CD4-positive, CD25-positive, alpha-beta regulatory T cell (primary cell): ENCODE data around the gene CYP2W1. TPM values are rescaled to one million over a fixed set of nuclear protein-coding genes. Genes with fewer than 3 reads are reported as not detected.

Experiments used
- ATAC-seq, 2 donors: fragments of 150-1000 bp; cut with Tn5 transposase; one replicate each; pipeline ENCODE4 v1.10.0; 2021; ENCODE audit warnings: low read depth in 2 of 2, moderate number of reproducible peaks in 2 of 2, moderate library complexity in 1 of 2
- DNase-seq, 3 donors: peaks; one replicate each; pipeline versions ENCODE4 v3.0.0 to v3.0.0-alpha.2; 2012 to 2022; ENCODE audit warnings: mixed read lengths in 1 of 3
- H3K27ac ChIP-seq: one replicate; pipeline ENCODE4 v1.7.0; 2013; ENCODE audit warnings: mild to moderate bottlenecking, low read length; ENCODE audit not compliant: insufficient read depth, poor library complexity, severe bottlenecking
- H3K27me3 ChIP-seq: one replicate; pipeline ENCODE4 v1.7.0; 2013; ENCODE audit warnings: low read length; ENCODE audit not compliant: control insufficient read depth, insufficient read depth
- H3K36me3 ChIP-seq: one replicate; pipeline ENCODE4 v1.7.0; 2013; ENCODE audit warnings: mild to moderate bottlenecking, low read length, moderate library complexity; ENCODE audit not compliant: control insufficient read depth, insufficient read depth
- H3K4me1 ChIP-seq: 2 replicates; pipeline ENCODE4 v1.7.0; 2013; ENCODE audit warnings: mild to moderate bottlenecking, low read length; ENCODE audit not compliant: insufficient read depth, control insufficient read depth, poor library complexity, severe bottlenecking
- H3K4me3 ChIP-seq: one replicate; pipeline ENCODE4 v1.7.0; 2013; ENCODE audit warnings: low read depth, mild to moderate bottlenecking, low read length, moderate library complexity
- H3K9me3 ChIP-seq, 2 experiments: 1 replicate in 1 of 2; 2 replicates in 1 of 2; pipeline ENCODE4 v1.7.0; 2013; ENCODE audit warnings: low read length in 2 of 2, mild to moderate bottlenecking in 1 of 2, moderate library complexity in 1 of 2; ENCODE audit not compliant: control insufficient read depth in 2 of 2
- H3K27ac Mint-ChIP-seq, 3 donors: one replicate each; pipeline ENCODE4 v1.8.0; 2020 to 2022; ENCODE audit warnings: mild to moderate bottlenecking in 3 of 3, mixed read lengths in 3 of 3, moderate library complexity in 2 of 3
- H3K27me3 Mint-ChIP-seq: one replicate; pipeline ENCODE4 v1.8.0; 2022; ENCODE audit warnings: mild to moderate bottlenecking, mixed read lengths
- H3K36me3 Mint-ChIP-seq: one replicate; pipeline ENCODE4 v1.8.0; 2020; ENCODE audit warnings: mixed read lengths
- H3K4me1 Mint-ChIP-seq, 4 donors: one replicate each; pipeline ENCODE4 v1.8.0; 2020 to 2022; ENCODE audit warnings: mixed read lengths in 4 of 4, mild to moderate bottlenecking in 1 of 4
- H3K4me3 Mint-ChIP-seq, 4 donors: one replicate each; pipeline ENCODE4 v1.8.0; 2020 to 2022; ENCODE audit warnings: mild to moderate bottlenecking in 4 of 4, mixed read lengths in 4 of 4, moderate library complexity in 3 of 4
- H3K9me3 Mint-ChIP-seq, 7 donors: one replicate each; pipeline ENCODE4 v1.8.0; 2020 to 2022; ENCODE audit warnings: mixed read lengths in 7 of 7, mild to moderate bottlenecking in 3 of 7, moderate library complexity in 2 of 7
- polyA plus RNA-seq, 4 donors: library from polyadenylated mRNA; unstranded; fragments of 300-500 nt; fragmentation: Illumina TruSeq; gene quantifications; one replicate each; pipeline ENCODE4 v1.2.3, GENCODE V29; 2021
- total RNA-seq: library from RNA; stranded (reverse); gene quantifications from one replicate; pipeline ENCODE4 v1.2.3, GENCODE V29; 2022

The CYP2W1 gene
- total and polyA plus RNA-seq, 5 donors from 2014 or later: not detected

GRCh38 chr7:988963-989529 lies 6.1 kb downstream of the CYP2W1 start:
- Histone ChIP-seq H3K27ac (no peak overlapping the region), H3K9me3 (no peaks in the 10 kb centered on the region), H3K4me1 (peaks cover 7% of the 10 kb centered on the region), H3K27me3 (no peaks in the 10 kb centered on the region), H3K4me3 (no peak overlapping the region), H3K36me3 (no peaks in the 10 kb centered on the region)
- Mint-ChIP-seq H3K27me3 (peaks cover 4% of the 10 kb centered on the region), H3K9me3 (peaks cover 0 to 2% (median 0%) of the 10 kb centered on the region in 7 donors), H3K4me3 (no peak overlapping the region), H3K4me1 (peaks cover 0 to 5% (median 2%) of the 10 kb centered on the region in 4 donors), H3K36me3 (no peaks in the 10 kb centered on the region), H3K27ac (no peak overlapping the region)
- ATAC-seq (no peak), DNase-seq (no peak)

GRCh38 chr7:990352-990932 lies 7.5 kb downstream of the CYP2W1 start:
- Histone ChIP-seq H3K4me1 (peaks cover 7% of the 10 kb centered on the region), H3K4me3 (no peak overlapping the region), H3K27ac (no peak overlapping the region), H3K36me3 (no peaks in the 10 kb centered on the region), H3K27me3 (no peaks in the 10 kb centered on the region), H3K9me3 (no peaks in the 10 kb centered on the region)
- DNase-seq (no peak), ATAC-seq (no peak)
- Mint-ChIP-seq H3K27ac (no peak overlapping the region), H3K4me3 (no peak overlapping the region), H3K36me3 (no peaks in the 10 kb centered on the region), H3K27me3 (peaks cover 4% of the 10 kb centered on the region), H3K9me3 (peaks cover 0 to 2% (median 0%) of the 10 kb centered on the region in 7 donors), H3K4me1 (peaks cover 0 to 5% (median 2%) of the 10 kb centered on the region in 4 donors)

GRCh38 chr7:990933-991728 lies 8.2 kb downstream of the CYP2W1 start:
- no peak for ATAC-seq

DNA sequence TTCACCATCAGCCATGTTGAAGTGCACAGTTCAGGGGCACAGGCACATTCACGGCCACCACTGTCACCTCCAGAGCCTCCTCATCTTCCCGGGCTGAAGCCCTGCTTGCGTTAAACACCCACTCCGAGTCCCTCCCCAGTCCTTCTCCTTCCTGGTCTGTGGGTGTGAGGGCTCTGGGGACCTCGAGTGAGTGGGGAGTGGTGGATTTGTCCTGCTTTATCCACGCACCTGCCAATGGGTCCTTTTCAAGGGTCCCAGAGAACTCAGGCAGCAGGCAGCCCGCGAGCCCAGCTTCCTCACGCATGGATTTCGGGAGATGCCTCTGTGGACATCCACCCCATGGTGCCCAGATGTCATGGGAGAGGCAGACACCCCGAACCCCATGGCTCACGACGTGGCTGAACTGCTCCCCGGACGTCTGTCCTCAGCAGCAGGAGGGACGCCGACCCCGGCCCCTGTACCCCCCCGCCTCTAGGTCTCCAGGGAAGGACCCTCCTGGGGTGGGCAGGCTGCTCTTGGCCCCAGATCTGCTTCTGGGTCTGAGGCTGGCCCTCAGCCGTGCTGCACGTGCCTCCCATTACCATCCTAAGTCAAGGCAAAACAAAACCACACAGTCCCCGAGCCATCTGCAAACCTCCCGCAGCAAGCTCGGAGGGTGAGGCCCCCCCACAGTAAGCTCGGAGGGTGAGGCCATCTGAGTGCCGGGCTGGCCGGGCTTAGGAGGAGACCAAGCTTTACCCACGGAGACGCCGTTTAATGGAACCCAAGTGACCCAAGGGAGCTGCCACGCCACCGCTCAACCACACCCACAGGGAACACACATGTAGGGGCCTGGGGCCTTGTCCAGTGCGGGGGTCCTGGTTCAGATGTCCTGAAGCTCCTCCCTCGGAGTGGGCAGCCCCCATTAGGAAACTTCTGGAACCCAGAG lies 9.0 kb downstream of the CYP2W1 start:
- Mint-ChIP-seq H3K27ac (no peak overlapping the region), H3K4me3 (no peak overlapping the region), H3K4me1 (peaks cover 0 to 5% (median 2%) of the 10 kb centered on the region in 4 donors), H3K36me3 (no peaks in the 10 kb centered on the region), H3K9me3 (no peaks in the 10 kb centered on the region), H3K27me3 (peaks cover 4% of the 10 kb centered on the region)
- H3K27ac ChIP-seq: no peak overlapping the region
- H3K36me3 ChIP-seq: no peaks in the 10 kb centered on the region
- H3K4me1 ChIP-seq: peaks cover 7% of the 10 kb centered on the region
- H3K27me3 ChIP-seq: no peaks in the 10 kb centered on the region
- DNase-seq (no peak), ATAC-seq (no peak)
- H3K9me3 ChIP-seq: no peaks in the 10 kb centered on the region
- no peak overlapping the region for H3K4me3 ChIP-seq

More at GRCh38 chr7:990933-991728, 8.2 kb downstream of the CYP2W1 start:
- no peak overlapping the region for H3K27ac Mint-ChIP-seq
- peaks cover 7% of the 10 kb centered on the region for H3K4me1 ChIP-seq
- peaks cover 0 to 5% (median 2%) of the 10 kb centered on the region in 4 donors for H3K4me1 Mint-ChIP-seq
- H3K36me3 Mint-ChIP-seq: no peaks in the 10 kb centered on the region
- H3K27me3 ChIP-seq: no peaks in the 10 kb centered on the region
- H3K36me3 ChIP-seq: no peaks in the 10 kb centered on the region
- no peak overlapping the region for H3K27ac ChIP-seq
- no peaks in the 10 kb centered on the region for H3K9me3 ChIP-seq
- no peak overlapping the region for H3K4me3 Mint-ChIP-seq
- no peak for DNase-seq
- H3K4me3 ChIP-seq: no peak overlapping the region
- no peaks in the 10 kb centered on the region for H3K9me3 Mint-ChIP-seq
- H3K27me3 Mint-ChIP-seq: peaks cover 4% of the 10 kb centered on the region

DNA sequence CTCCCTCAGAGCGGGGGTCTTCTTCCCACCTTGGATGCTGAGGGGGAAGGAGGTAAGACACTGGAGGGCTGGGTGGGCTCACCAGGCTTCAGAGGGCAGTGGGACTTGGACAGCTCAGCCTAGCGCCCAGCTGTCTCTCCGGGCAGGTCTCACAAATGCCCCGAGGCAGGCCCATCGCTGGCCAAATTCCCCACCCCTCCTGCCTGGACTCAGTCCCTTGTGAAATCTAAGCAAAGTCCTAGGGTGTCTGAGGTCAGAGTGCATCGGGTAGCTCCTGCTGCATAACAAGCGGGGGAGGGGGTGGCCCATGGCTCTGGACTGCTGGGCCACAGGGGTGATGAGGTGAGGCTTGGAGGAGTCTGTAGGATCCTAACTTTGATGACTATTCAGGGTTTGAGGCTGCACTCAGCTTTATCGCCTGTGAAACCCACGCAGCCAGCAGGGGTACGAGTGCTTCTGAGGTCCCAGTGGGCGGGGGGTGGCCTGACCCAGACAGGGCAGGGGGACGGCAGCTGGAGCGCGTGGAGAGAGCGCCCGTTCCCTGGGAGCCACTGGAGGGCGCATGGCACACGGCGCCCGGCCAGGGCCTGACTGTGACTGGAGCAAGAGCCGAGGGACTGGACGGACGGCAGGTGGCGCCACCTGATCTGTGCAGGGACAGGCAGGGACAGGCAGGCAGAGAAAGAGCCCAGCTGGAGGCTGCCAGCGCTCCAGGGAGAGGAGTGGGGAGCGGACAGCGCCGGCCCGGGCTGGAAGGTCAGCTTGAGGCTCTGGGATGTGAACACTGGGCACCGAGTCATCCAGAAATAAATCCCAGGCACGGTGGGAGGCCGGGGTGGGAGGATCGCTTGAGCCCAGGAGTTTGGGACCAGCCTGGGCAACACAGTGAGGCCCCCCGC lies 10.0 kb downstream of the CYP2W1 start:
- Mint-ChIP-seq H3K27me3 (peaks cover 4% of the 10 kb centered on the region), H3K4me3 (no peak overlapping the region), H3K27ac (no peak overlapping the region), H3K4me1 (peaks cover 0 to 5% (median 2%) of the 10 kb centered on the region in 4 donors), H3K36me3 (peaks cover 1% of the 10 kb centered on the region), H3K9me3 (no peaks in the 10 kb centered on the region)
- no peaks in the 10 kb centered on the region for H3K27me3 ChIP-seq
- peaks cover 7% of the 10 kb centered on the region for H3K4me1 ChIP-seq
- H3K4me3 ChIP-seq: no peak overlapping the region
- peak; percentile 99 for ATAC-seq
- no peaks in the 10 kb centered on the region for H3K9me3 ChIP-seq
- no peaks in the 10 kb centered on the region for H3K36me3 ChIP-seq
- peak; percentile 87 to 95 (median 89) for DNase-seq
- H3K27ac ChIP-seq: no peak overlapping the region

DNA sequence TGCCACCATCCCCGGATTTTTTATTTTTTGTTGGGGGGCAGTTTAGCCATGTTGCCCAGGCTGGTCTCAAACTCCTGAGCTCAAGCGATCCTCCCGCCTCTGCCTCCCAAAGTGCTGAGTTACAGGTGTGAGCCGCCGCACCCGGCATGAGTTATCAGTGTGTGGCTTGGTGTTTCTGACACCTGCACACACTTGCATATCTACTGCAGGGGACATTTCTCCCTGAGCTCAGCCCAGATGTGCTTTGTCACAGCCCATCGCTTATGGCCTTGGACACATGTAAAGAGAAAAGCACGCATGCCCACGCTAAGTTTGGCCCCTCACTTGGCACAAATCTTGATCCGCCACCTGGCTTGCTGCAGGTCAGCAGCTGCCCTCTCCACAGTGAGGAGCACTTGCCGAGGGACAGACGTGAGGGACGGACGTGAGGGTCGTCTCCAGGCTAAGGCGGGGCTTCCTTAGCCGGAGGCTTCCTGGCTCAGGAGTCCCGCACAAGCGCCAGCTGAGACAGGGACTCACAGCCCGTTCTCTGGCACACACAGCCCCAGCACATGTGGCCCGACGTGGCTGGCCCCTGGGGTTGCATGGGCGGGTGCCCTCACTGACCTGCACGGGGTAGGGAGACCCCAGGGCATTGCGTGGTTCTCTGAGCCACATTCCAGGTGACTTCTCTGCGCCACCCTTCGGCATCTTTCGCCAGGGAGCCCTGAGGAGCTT lies 11.8 kb downstream of the CYP2W1 start:
- H3K9me3 Mint-ChIP-seq: no peaks in the 10 kb centered on the region
- H3K4me1 ChIP-seq: peaks cover 7% of the 10 kb centered on the region
- no peak overlapping the region for H3K27ac ChIP-seq
- ATAC-seq: no peak
- H3K4me3 Mint-ChIP-seq: no peak overlapping the region
- peaks cover 4% of the 10 kb centered on the region for H3K36me3 Mint-ChIP-seq
- no peak overlapping the region for H3K4me3 ChIP-seq
- no peaks in the 10 kb centered on the region for H3K9me3 ChIP-seq
- no peak for DNase-seq
- no peaks in the 10 kb centered on the region for H3K27me3 Mint-ChIP-seq
- no peaks in the 10 kb centered on the region for H3K27me3 ChIP-seq
- no peaks in the 10 kb centered on the region for H3K36me3 ChIP-seq
- no peak overlapping the region for H3K27ac Mint-ChIP-seq
- H3K4me1 Mint-ChIP-seq: peaks cover 0 to 5% (median 2%) of the 10 kb centered on the region in 4 donors
